ENCODE measurements around the gene DLL4. TPM values are rescaled to one million over a fixed set of nuclear protein-coding genes. Genes with fewer than 3 reads are reported as not detected.
A peak's percentile ranks its signal among the peaks of the same experiment; 100 is the strongest.
"Not testable (repeated sequence)": the region's sequence is repeated elsewhere in the genome, so short reads cannot be mapped to it uniquely, and the experiment has no call there.

The DLL4 gene
- total RNA-seq, 4 donors from 2014 or later = 4.2 to 11.2 (median 7.1) TPM

DNA sequence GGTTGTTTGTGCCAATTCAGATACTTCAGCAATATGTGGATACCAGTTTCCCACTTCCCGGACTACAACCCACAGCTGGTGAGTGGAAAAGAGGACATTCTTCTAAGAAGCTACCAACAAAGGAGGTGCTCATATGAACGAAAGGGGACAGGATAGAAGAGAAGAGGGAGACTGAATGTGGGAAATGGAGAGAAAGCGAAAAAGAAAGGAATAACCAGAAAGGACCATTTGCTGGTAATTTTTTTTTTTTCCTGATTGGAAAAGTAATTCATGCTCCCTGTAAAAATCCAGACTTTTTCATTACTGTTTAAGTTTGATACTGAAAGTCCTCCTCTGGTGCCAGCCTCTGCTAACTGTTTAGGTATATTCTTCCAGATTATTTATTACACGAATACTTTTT is 22.6 kb downstream of the DLL4 start:
- no peaks in the 10 kb centered on the region for H3K36me3 ChIP-seq
- peaks cover 0 to 21% (median 5%) of the 10 kb centered on the region in 4 donors for H3K4me1 ChIP-seq
- WGBS, 2 donors = 78 to 80% methylated on average over 4 of the region's 4 CpGs
- TF ChIP-seq, protein P1, sequence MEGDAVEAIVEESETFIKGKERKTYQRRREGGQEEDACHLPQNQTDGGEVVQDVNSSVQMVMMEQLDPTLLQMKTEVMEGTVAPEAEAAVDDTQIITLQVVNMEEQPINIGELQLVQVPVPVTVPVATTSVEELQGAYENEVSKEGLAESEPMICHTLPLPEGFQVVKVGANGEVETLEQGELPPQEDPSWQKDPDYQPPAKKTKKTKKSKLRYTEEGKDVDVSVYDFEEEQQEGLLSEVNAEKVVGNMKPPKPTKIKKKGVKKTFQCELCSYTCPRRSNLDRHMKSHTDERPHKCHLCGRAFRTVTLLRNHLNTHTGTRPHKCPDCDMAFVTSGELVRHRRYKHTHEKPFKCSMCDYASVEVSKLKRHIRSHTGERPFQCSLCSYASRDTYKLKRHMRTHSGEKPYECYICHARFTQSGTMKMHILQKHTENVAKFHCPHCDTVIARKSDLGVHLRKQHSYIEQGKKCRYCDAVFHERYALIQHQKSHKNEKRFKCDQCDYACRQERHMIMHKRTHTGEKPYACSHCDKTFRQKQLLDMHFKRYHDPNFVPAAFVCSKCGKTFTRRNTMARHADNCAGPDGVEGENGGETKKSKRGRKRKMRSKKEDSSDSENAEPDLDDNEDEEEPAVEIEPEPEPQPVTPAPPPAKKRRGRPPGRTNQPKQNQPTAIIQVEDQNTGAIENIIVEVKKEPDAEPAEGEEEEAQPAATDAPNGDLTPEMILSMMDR (IDR thresholded peaks at IDR 0.05) = no peak
- TF ChIP-seq POLR2A (IDR thresholded peaks at IDR 0.05) (no peak), EP300 (IDR thresholded peaks at IDR 0.05) (no peak)
- no peak overlapping the region for H3K4me3 ChIP-seq
- H3K27ac ChIP-seq = no peak overlapping the region
- no peak for DNase-seq (ENCODE audit: low spot score in 2 of 2)
- no peaks in the 10 kb centered on the region for H3K9me3 ChIP-seq
- H3K27me3 ChIP-seq = peaks cover 0 to 10% of the 10 kb centered on the region in 2 donors

DNA sequence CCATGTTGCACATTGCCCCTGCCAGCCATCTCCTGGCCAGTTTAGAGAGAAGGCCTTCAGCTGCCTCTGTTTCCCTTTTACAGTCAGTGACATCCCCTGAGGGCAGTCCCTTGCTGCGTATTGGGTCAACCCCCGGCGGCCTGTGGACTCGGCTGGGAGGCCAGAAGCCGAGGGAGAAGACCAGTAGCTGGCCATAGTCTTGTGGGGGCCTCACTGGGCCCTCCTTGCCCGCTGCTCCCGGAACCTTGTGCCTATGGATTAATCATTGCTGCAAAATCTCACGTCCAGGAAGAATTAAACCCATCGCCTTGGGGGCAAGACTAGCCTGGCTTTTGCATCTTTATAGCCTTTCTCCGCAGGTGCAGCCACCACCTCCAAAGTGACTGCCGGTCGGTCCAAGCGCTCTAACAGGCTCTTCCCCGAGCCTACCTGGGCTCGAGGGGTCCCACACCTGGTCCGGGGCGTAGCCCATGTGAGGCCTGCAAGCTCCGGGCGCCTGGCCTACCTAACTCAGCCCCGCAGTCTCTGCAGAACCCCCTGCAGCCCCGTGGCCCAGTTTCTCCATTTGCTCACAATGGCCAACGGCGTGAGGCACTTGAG is 23.3 kb downstream of the DLL4 start:
- WGBS, 2 donors = 72 to 87% methylated on average over 9 to 10 of the region's 23 CpGs
- peak overlapping the region in 2 of 4 donors; percentile 35 to 72 for H3K27ac ChIP-seq
- TF ChIP-seq, protein P1 (IDR thresholded peaks at IDR 0.05) = no peak
- TF ChIP-seq POLR2A (IDR thresholded peaks at IDR 0.05) (no peak), EP300 (IDR thresholded peaks at IDR 0.05) (no peak)

DNA sequence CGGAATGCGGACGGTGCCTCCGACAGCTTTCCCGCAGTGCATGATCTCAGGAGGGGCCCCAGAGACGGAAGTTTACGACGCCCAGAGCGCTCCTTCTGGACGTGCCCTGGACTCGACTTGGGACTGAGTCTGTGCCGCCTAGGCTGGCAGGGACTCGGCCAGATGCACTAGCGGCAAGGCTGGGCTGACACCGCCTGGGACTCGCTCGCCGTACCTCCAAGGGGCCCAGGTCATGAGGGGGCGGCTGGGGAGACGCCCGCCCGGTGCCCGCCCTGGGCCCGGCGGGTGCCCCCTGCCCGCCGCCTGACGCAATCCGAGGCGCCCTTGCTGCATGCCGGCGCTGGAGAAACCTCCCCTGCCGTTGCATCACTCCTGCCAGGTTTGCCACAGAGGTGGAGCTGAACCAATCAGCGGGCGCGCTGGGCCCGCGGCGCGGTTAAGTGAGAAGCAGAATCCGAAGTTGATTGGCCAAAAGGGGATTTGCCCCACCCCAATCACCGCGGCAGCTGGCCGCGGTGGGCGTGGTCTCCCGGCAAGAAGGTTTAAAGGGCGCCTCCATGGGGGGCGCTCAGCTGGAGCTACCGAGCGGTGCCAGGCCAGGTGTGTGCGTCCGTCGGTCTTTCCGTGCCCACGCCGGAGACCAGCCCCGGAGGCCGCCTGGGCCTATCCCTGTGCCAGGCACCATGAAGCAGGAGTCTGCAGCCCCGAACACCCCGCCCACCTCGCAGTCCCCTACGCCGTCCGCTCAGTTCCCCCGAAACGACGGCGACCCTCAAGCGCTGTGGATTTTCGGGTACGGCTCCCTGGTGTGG is 24.0 kb downstream of the DLL4 start, which contains the start of gene CHAC1:
CHAC1 (plus strand) TSS at position 571 of the 812 bp plus-strand sequence; CDS start at position 684, 113 bp downstream.
- no peaks in the 10 kb centered on the region for H3K36me3 ChIP-seq
- WGBS, 2 donors = 1 to 4% methylated on average over 17 to 18 of the region's 72 CpGs
- TF ChIP-seq EP300 (IDR thresholded peaks at IDR 0.05) (no peak), POLR2A (IDR thresholded peaks at IDR 0.05) (peak in 1 of 2 donors; percentile 18)
- peaks cover 0 to 10% of the 10 kb centered on the region in 2 donors for H3K27me3 ChIP-seq
- H3K4me1 ChIP-seq = peaks cover 0 to 21% (median 5%) of the 10 kb centered on the region in 4 donors
- peak within 1 kb of the TSS in 2 of 4 donors; percentile 35 to 72 for H3K27ac ChIP-seq
- H3K4me3 ChIP-seq = peak within 1 kb of the TSS; percentile 32 to 70 (median 62)
- no peaks in the 10 kb centered on the region for H3K9me3 ChIP-seq
- peak; percentile 76 to 83 for DNase-seq (ENCODE audit: low spot score in 2 of 2)

More for the DNA sequence above, 23.3 kb downstream of the DLL4 start:
- Histone ChIP-seq H3K9me3 (no peaks in the 10 kb centered on the region), H3K4me3 (peak overlapping the region; percentile 32 to 70 (median 62)), H3K27me3 (peaks cover 0 to 10% of the 10 kb centered on the region in 2 donors), H3K4me1 (peaks cover 0 to 21% (median 5%) of the 10 kb centered on the region in 4 donors), H3K36me3 (no peaks in the 10 kb centered on the region)
- no peak for DNase-seq (ENCODE audit: low spot score in 2 of 2)

DNA sequence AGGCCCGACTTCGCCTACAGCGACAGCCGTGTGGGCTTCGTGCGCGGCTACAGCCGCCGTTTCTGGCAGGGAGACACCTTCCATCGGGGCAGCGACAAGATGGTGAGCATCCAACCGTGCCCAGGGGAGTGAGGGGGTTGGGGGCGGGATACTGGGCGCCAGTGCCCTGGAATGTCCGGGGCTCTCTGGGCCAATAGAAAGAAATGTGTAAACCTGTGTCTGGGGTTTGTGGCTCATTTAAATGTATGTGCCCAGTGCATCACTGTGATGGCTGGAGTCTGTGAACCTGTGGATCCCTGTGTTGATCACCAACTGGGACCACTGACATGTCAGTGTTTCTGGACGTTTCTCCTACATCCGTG is 24.6 kb downstream of the DLL4 start:
- Histone ChIP-seq H3K27ac (peak overlapping the region in 2 of 4 donors; percentile 35 to 72), H3K36me3 (no peaks in the 10 kb centered on the region), H3K9me3 (no peaks in the 10 kb centered on the region), H3K4me3 (peak overlapping the region; percentile 32 to 70 (median 62)), H3K27me3 (peaks cover 0 to 10% of the 10 kb centered on the region in 2 donors), H3K4me1 (peaks cover 0 to 21% (median 5%) of the 10 kb centered on the region in 4 donors)
- TF ChIP-seq POLR2A (IDR thresholded peaks at IDR 0.05) (no peak), EP300 (IDR thresholded peaks at IDR 0.05) (no peak)
- TF ChIP-seq, protein P1 (IDR thresholded peaks at IDR 0.05) = no peak
- WGBS, 2 donors = 13 to 14% methylated on average over 3 to 11 of the region's 17 CpGs
- no peak for DNase-seq (ENCODE audit: low spot score in 2 of 2)

DNA sequence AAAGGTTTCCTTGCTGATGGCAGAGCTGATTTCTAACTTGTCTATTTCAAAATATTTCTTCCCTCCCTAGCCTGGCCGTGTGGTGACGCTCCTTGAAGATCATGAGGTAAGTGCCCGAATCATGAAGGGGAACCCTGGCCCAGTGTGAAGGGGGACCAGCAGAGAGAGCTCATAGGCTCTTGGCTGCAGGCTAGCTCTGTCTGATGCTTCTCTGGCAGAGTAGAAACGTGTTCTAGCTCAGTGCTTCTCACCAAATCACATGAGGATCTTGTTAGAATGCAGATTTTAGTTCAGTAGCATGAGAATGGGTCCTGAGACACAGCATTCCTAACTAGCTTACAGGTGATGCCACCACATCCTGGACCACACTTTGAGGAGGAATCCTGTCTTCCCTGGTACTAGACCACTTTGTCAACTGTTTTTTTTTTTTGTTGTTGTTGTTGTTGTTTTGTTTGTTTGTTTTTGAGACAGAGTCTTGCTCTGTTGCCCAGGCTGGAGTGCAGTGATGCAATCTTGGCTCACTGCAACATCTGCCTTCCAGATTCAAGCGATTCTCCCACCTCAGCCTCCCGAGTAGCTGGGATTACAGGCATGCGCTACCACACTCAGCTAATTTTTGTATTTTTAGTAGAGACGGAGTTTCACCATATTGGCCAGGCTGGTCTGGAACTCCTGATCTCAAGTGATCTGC is 25.2 kb downstream of the DLL4 start:
- H3K4me1 ChIP-seq = peaks cover 0 to 21% (median 5%) of the 10 kb centered on the region in 4 donors

More for the DNA sequence above, 25.2 kb downstream of the DLL4 start:
- not testable (repeated sequence) for H3K9me3 ChIP-seq; H3K36me3 ChIP-seq; H3K27ac ChIP-seq; H3K4me3 ChIP-seq; DNase-seq (ENCODE audit: low spot score in 2 of 2)
- peaks cover 0 to 10% of the 10 kb centered on the region in 2 donors for H3K27me3 ChIP-seq
- 77 to 81% methylated on average over 8 of the region's 8 CpGs for WGBS, 2 donors
